ENCODE data around the gene AGAP1. TPM values are rescaled to one million over a fixed set of nuclear protein-coding genes. Genes with fewer than 3 reads are reported as not detected.

Gene AGAP1
- total RNA-seq, 4 donors from 2014 or later = 33.7 to 55.2 (median 37.5) TPM

GRCh38 chr2:236121546-236121945 is 627.7 kb downstream of the AGAP1 start:
- WGBS, 2 donors (ENCODE audit: low coverage in 1 of 2) = 92 to 100% methylated on average over 4 of the region's 7 CpGs
- H3K27ac ChIP-seq = no peak overlapping the region
- H3K9me3 ChIP-seq = no peaks in the 10 kb centered on the region
- no peaks in the 10 kb centered on the region for H3K27me3 ChIP-seq
- no peak for ATAC-seq
- H3K4me3 ChIP-seq = no peak overlapping the region
- no peak for TF ChIP-seq CTCF (IDR thresholded peaks at IDR 0.05)
- no peak for TF ChIP-seq POLR2A (IDR thresholded peaks at IDR 0.05)
- no peak for TF ChIP-seq POLR2AphosphoS5 (IDR thresholded peaks at IDR 0.05)
- H3K4me1 ChIP-seq = no peaks in the 10 kb centered on the region
- H3K36me3 ChIP-seq = peaks cover 0 to 66% of the 10 kb centered on the region in 2 donors

GRCh38 chr2:236122236-236122635 is 628.4 kb downstream of the AGAP1 start:
- Histone ChIP-seq H3K4me3 (no peak overlapping the region), H3K27me3 (no peaks in the 10 kb centered on the region), H3K4me1 (no peaks in the 10 kb centered on the region), H3K27ac (no peak overlapping the region), H3K36me3 (peaks cover 0 to 73% of the 10 kb centered on the region in 2 donors), H3K9me3 (no peaks in the 10 kb centered on the region)
- no peak for TF ChIP-seq EP300 (IDR thresholded peaks at IDR 0.05)
- no peak for TF ChIP-seq POLR2A (IDR thresholded peaks at IDR 0.05)
- TF ChIP-seq CTCF (IDR thresholded peaks at IDR 0.05) = no peak
- TF ChIP-seq POLR2AphosphoS5 (IDR thresholded peaks at IDR 0.05) = no peak
- ATAC-seq = no peak
- 94% methylated on average over 3 of the region's 3 CpGs; no CpG with 5 or more reads in 1 of the 2 donors for WGBS, 2 donors (ENCODE audit: low coverage in 1 of 2)

- WGBS, 2 donors (ENCODE audit: low coverage in 1 of 2) = 98 to 100% methylated on average over 1 to 4 of the region's 19 CpGs
- H3K36me3 ChIP-seq = peaks cover 0 to 87% of the 10 kb centered on the region in 2 donors
- TF ChIP-seq POLR2A (IDR thresholded peaks at IDR 0.05) (no peak), POLR2AphosphoS5 (IDR thresholded peaks at IDR 0.05) (no peak), CTCF (IDR thresholded peaks at IDR 0.05) (no peak), EP300 (IDR thresholded peaks at IDR 0.05) (no peak)
- no peak for ATAC-seq
- no peak overlapping the region for H3K27ac ChIP-seq
- no peaks in the 10 kb centered on the region for H3K4me1 ChIP-seq
- H3K27me3 ChIP-seq = no peaks in the 10 kb centered on the region
- H3K4me3 ChIP-seq = no peak overlapping the region
- H3K9me3 ChIP-seq = no peaks in the 10 kb centered on the region
Observed at GRCh38 chr2:236123716-236124115, 629.9 kb downstream of the AGAP1 start.

GRCh38 chr2:236124182-236124893 is 630.5 kb downstream of the AGAP1 start:
- no peak for ATAC-seq
- H3K27ac ChIP-seq = no peak overlapping the region
- no peak for TF ChIP-seq EP300 (IDR thresholded peaks at IDR 0.05)
- TF ChIP-seq POLR2AphosphoS5 (IDR thresholded peaks at IDR 0.05) = no peak
- no peak for TF ChIP-seq POLR2A (IDR thresholded peaks at IDR 0.05)
- TF ChIP-seq CTCF (IDR thresholded peaks at IDR 0.05) = no peak
- no peaks in the 10 kb centered on the region for H3K4me1 ChIP-seq
- no peak overlapping the region for H3K4me3 ChIP-seq
- peaks cover 0 to 93% of the 10 kb centered on the region in 2 donors for H3K36me3 ChIP-seq
- 94 to 95% methylated on average over 13 to 17 of the region's 30 CpGs for WGBS, 2 donors (ENCODE audit: low coverage in 1 of 2)
- H3K27me3 ChIP-seq = no peaks in the 10 kb centered on the region
- H3K9me3 ChIP-seq = no peaks in the 10 kb centered on the region

DNA sequence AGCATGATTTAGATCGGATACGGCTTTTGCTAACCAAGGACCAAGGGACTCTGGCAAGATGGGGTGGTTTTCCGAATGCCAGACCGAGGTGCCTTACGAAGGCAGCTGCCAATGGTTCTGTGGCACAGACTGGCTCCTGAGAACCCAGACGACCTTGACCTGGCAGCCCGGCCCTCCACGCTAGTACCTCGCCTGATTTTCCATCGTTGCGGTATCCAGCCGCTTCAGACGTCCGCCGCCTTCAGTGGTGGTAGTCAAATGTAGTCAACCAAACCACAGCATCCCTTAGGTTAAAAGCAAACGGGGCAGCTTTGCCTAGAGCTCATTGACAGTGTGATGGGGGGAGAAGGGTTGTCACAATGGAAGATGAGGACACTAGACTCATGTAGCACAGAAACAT is 631.7 kb downstream of the AGAP1 start:
- no peaks in the 10 kb centered on the region for H3K27me3 ChIP-seq
- 88 to 96% methylated on average over 5 to 8 of the region's 16 CpGs for WGBS, 2 donors (ENCODE audit: low coverage in 1 of 2)

More for the DNA sequence above, 631.7 kb downstream of the AGAP1 start:
- Histone ChIP-seq H3K4me3 (no peak overlapping the region), H3K36me3 (peaks cover 0 to 90% of the 10 kb centered on the region in 2 donors), H3K27ac (no peak overlapping the region), H3K9me3 (no peaks in the 10 kb centered on the region), H3K4me1 (no peaks in the 10 kb centered on the region)
- ATAC-seq = no peak
- TF ChIP-seq POLR2AphosphoS5 (IDR thresholded peaks at IDR 0.05) = no peak
- no peak for TF ChIP-seq EP300 (IDR thresholded peaks at IDR 0.05)
- TF ChIP-seq POLR2A (IDR thresholded peaks at IDR 0.05) = no peak
- no peak for TF ChIP-seq CTCF (IDR thresholded peaks at IDR 0.05)
